Esophagus muscularis mucosa (tissue), 4 donors: ENCODE data around the gene ACOXL. TPM values are rescaled to one million over a fixed set of nuclear protein-coding genes. Genes with fewer than 3 reads are reported as not detected.

Experiments used
- DNase-seq: peaks from one replicate; pipeline ENCODE4 v3.0.0-alpha.2; 2017; ENCODE audit errors: extremely low spot score
- H3K27ac ChIP-seq, 4 donors: fragments of 200-600 bp; sonication (generic); replicated peaks in 1 of 4; 1 replicate in 3 of 4; 2 replicates in 1 of 4; pipeline ENCODE4 v1.5.1; 2016 to 2019; ENCODE audit warnings: mild to moderate bottlenecking in 1 of 4
- H3K27me3 ChIP-seq, 4 donors: fragments of 200-600 bp; sonication (generic); one replicate each; pipeline versions ENCODE4 v1.5.1 to v1.6.0; 2016 to 2019
- H3K36me3 ChIP-seq, 4 donors: fragments of 200-600 bp; sonication (generic); one replicate each; pipeline ENCODE4 v1.5.1; 2016 to 2019
- H3K4me1 ChIP-seq, 4 donors: fragments of 200-600 bp; sonication (generic); one replicate each; pipeline ENCODE4 v1.5.1; 2016 to 2019
- H3K4me3 ChIP-seq, 4 donors: fragments of 200-600 bp; sonication (generic); 1 replicate in 2 of 4; 2 replicates in 2 of 4; pipeline ENCODE4 v1.5.1; 2016 to 2019; ENCODE audit warnings: mild to moderate bottlenecking in 4 of 4, moderate library complexity in 1 of 4
- H3K9me3 ChIP-seq, 4 donors: fragments of 200-600 bp; sonication (generic); 1 replicate in 3 of 4; 2 replicates in 1 of 4; pipeline ENCODE4 v1.5.1; 2016 to 2019
- EP300 ChIP-seq: sonication (generic); formaldehyde crosslinking; IDR thresholded peaks from one replicate; pipeline ENCODE4 v1.6.1; 2017; ENCODE audit warnings: antibody characterized with exemption
- POLR2A ChIP-seq: fragments of 450-650 bp; IDR thresholded peaks from one replicate; pipeline ENCODE4 v1.6.1; 2017; ENCODE audit warnings: antibody characterized with exemption, moderate library complexity, mild to moderate bottlenecking, low read depth
- POLR2AphosphoS5 ChIP-seq, 2 donors: sonication (generic); formaldehyde crosslinking; IDR thresholded peaks; one replicate each; pipeline ENCODE4 v1.6.1; 2017; ENCODE audit warnings: antibody characterized with exemption in 2 of 2
- WGBS: methylation state at CpG from one replicate; pipeline ENCODE4 v1.1.5; 2018; 5-methylcytosine and 5-hydroxymethylcytosine counted together
- intact Hi-C: fragments of 100-400 bp; cut with DNase I; formaldehyde crosslinking; loops from one replicate; pipeline ENCODE4 v1.15.1; 2023
- total RNA-seq, 4 donors: library from RNA; depleted of rRNA; stranded (reverse); fragments of >200 nt; gene quantifications; one replicate each; pipeline versions ENCODE4 v1.1.0 to v1.2.1, GENCODE V29; 2016
- TF ChIP-seq, protein P1 (sequence below), 3 experiments: fragments of 200-600 bp in 2 of 3; fragments of 450-650 bp in 1 of 3; sonication (generic) in 2 of 3; IDR thresholded peaks; one replicate each; pipeline ENCODE4 v1.5.1; 2017 to 2019; ENCODE audit warnings: antibody characterized with exemption in 3 of 3, mild to moderate bottlenecking in 2 of 3, moderate library complexity in 1 of 3

Gene ACOXL
- total RNA-seq, 4 donors from 2014 or later: not detected

DNA sequence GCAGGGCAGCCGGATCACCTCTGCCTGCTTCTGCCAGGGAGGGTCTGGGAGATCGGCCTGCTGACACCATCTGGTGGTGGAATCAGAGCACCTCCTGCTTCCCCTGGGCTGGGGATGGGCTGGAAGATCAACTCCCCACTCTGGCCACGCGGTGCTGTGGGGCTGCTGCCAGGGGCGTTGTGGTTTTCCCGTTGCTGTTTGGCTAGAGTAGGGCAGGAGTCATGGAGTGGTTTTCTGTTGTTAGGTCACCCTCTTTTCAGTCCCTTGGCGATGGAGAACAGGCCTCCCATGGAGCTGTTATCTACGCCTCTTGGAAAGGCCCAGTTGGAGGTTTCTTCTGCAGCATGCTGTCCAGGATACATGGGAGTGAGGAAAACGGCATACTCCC is 403.5 kb downstream of the ACOXL start:
- intact Hi-C loops: no loop called here
- TF ChIP-seq, protein P1, sequence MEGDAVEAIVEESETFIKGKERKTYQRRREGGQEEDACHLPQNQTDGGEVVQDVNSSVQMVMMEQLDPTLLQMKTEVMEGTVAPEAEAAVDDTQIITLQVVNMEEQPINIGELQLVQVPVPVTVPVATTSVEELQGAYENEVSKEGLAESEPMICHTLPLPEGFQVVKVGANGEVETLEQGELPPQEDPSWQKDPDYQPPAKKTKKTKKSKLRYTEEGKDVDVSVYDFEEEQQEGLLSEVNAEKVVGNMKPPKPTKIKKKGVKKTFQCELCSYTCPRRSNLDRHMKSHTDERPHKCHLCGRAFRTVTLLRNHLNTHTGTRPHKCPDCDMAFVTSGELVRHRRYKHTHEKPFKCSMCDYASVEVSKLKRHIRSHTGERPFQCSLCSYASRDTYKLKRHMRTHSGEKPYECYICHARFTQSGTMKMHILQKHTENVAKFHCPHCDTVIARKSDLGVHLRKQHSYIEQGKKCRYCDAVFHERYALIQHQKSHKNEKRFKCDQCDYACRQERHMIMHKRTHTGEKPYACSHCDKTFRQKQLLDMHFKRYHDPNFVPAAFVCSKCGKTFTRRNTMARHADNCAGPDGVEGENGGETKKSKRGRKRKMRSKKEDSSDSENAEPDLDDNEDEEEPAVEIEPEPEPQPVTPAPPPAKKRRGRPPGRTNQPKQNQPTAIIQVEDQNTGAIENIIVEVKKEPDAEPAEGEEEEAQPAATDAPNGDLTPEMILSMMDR (IDR thresholded peaks at IDR 0.05): peak in 1 of 3 experiments; percentile 4
- no peak for TF ChIP-seq POLR2AphosphoS5 (IDR thresholded peaks at IDR 0.05)
- no peak for TF ChIP-seq POLR2A
- Histone ChIP-seq H3K27me3 (no peaks in the 10 kb centered on the region), H3K27ac (no peak overlapping the region), H3K4me3 (no peak overlapping the region), H3K36me3 (peaks cover 0 to 4% (median 1%) of the 10 kb centered on the region in 4 donors), H3K4me1 (peaks cover 4 to 17% (median 6%) of the 10 kb centered on the region in 4 donors), H3K9me3 (no peaks in the 10 kb centered on the region)
- DNase-seq: no peak
- 89% methylated on average over 4 of the region's 9 CpGs for WGBS

DNA sequence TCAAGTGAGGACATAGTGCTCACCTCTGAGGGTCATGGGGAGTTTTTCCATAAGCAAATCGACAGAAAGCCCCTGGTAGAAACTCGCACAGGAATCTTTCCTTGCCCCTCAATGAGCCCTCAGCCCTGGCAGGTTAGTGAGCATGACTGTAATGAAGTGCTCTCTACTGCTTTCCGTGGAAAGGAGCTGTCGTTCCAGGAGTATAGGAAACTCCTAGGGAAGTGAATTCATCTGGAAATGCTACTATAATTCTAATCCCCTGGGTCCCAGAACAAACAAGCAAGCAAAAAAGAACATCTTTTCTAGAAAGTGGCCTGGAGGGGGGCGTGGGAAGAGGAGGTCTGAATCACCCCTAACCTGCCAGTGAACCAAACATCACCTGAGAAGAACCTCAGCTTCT is 406.5 kb downstream of the ACOXL start:
- no peaks in the 10 kb centered on the region for H3K9me3 ChIP-seq
- WGBS: 89% methylated on average over 3 of the region's 5 CpGs
- no peak for DNase-seq
- intact Hi-C loops: no loop called here
- H3K4me1 ChIP-seq: peaks cover 4 to 11% (median 6%) of the 10 kb centered on the region in 4 donors
- no peak overlapping the region for H3K27ac ChIP-seq
- H3K4me3 ChIP-seq: no peak overlapping the region
- H3K36me3 ChIP-seq: peaks cover 0 to 4% (median 1%) of the 10 kb centered on the region in 4 donors
- TF ChIP-seq, protein P1 (IDR thresholded peaks at IDR 0.05): no peak
- TF ChIP-seq POLR2AphosphoS5 (IDR thresholded peaks at IDR 0.05) (no peak), EP300 (no peak), POLR2A (no peak)
- H3K27me3 ChIP-seq: no peaks in the 10 kb centered on the region

DNA sequence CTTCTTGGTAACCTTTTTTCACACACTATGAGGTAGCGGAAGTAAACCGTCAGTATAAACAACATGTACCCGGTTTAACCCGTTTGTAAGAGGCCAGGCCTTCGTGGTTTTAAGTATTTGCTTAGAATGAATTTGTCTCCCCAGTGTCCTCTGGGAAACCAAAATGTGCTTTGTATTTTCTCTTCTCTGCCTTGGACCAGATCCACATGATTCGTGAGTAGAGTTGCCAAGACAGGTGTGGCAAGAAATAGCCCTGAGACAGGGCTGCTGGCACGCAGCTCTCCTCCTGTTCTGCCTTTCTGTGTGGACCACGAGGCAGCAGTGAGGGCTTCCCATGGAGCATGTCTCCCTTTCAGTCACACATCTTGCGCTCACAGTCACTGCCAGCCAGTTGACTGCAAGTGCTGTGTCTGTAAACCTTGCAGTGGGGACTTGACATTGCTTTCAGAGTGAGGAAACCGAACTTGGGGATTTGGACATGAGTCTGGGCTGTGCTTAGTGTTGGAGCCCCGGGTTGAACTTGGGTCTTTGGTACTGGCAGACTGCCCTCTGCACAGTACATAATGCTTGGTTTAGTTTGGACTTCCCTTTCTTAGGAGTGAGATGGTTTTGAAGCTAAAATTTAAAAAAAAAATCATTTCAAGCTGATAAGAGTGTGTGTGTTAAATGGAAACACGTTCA is 407.4 kb downstream of the ACOXL start:
- WGBS: 78% methylated on average over 12 of the region's 12 CpGs
- Histone ChIP-seq H3K27ac (no peak overlapping the region), H3K4me3 (no peak overlapping the region), H3K4me1 (peaks cover 4 to 11% (median 6%) of the 10 kb centered on the region in 4 donors), H3K27me3 (no peaks in the 10 kb centered on the region), H3K9me3 (no peaks in the 10 kb centered on the region), H3K36me3 (peaks cover 0 to 9% (median 2%) of the 10 kb centered on the region in 4 donors)
- no peak for DNase-seq
- TF ChIP-seq, protein P1 (IDR thresholded peaks at IDR 0.05): no peak
- TF ChIP-seq POLR2A (no peak), EP300 (no peak), POLR2AphosphoS5 (IDR thresholded peaks at IDR 0.05) (no peak)
- intact Hi-C loops: no loop called here

DNA sequence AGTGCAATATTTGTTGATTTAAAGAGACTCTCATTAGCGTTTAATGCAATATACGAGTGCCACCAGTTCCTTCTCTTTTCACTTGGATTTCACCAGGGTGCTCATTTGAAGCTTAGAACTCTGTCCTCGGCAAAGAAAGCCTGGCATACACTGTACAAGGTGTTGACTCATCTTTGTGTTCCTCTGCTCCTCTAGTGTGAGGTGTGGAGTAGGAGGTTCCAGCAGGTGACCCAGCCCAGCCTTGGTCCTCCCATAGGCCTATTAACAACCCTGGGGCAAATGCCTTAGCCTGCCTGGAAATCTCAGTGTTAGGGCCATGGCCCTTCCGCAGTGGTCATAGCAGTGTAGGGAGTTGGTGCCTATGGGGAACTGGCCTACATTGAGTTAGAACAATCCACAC is 408.4 kb downstream of the ACOXL start:
- 98% methylated on average over 4 of the region's 4 CpGs for WGBS
- H3K4me1 ChIP-seq: peaks cover 4 to 7% (median 5%) of the 10 kb centered on the region in 4 donors
- no peak for DNase-seq
- no peaks in the 10 kb centered on the region for H3K27me3 ChIP-seq
- peaks cover 0 to 16% (median 2%) of the 10 kb centered on the region in 4 donors for H3K36me3 ChIP-seq
- H3K4me3 ChIP-seq: no peak overlapping the region
- intact Hi-C loops: no loop called here
- no peaks in the 10 kb centered on the region for H3K9me3 ChIP-seq
- TF ChIP-seq EP300: no peak
- no peak for TF ChIP-seq POLR2AphosphoS5 (IDR thresholded peaks at IDR 0.05)
- TF ChIP-seq, protein P1 (IDR thresholded peaks at IDR 0.05): no peak
- TF ChIP-seq POLR2A: no peak
- H3K27ac ChIP-seq: no peak overlapping the region
